ENCODE results near the gene ZNF74. TPM values are rescaled to one million over a fixed set of nuclear protein-coding genes. Genes with fewer than 3 reads are reported as not detected.

ZNF74 gene
- total RNA-seq, 4 donors from 2014 or later: 8.2 to 32.0 (median 10.8) TPM

- TF ChIP-seq, protein P1, sequence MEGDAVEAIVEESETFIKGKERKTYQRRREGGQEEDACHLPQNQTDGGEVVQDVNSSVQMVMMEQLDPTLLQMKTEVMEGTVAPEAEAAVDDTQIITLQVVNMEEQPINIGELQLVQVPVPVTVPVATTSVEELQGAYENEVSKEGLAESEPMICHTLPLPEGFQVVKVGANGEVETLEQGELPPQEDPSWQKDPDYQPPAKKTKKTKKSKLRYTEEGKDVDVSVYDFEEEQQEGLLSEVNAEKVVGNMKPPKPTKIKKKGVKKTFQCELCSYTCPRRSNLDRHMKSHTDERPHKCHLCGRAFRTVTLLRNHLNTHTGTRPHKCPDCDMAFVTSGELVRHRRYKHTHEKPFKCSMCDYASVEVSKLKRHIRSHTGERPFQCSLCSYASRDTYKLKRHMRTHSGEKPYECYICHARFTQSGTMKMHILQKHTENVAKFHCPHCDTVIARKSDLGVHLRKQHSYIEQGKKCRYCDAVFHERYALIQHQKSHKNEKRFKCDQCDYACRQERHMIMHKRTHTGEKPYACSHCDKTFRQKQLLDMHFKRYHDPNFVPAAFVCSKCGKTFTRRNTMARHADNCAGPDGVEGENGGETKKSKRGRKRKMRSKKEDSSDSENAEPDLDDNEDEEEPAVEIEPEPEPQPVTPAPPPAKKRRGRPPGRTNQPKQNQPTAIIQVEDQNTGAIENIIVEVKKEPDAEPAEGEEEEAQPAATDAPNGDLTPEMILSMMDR (IDR thresholded peaks at IDR 0.05): peak; percentile 83 to 92 (median 86)
- no peak for TF ChIP-seq POLR2A (IDR thresholded peaks at IDR 0.05)
- Histone ChIP-seq H3K4me1 (peaks cover 0 to 6% of the 10 kb centered on the region in 2 donors), H3K9me3 (no peaks in the 10 kb centered on the region), H3K27ac (peak overlapping the region; percentile 60 to 64), H3K36me3 (no peaks in the 10 kb centered on the region), H3K4me3 (peak overlapping the region; percentile 5 to 27), H3K27me3 (no peaks in the 10 kb centered on the region)
- intact Hi-C loops (cut with DNase I; ENCODE audit: low total_unique reads): loop anchor here (5.0 kb wide), 1 partner anchor 39 kb away; no protein-coding TSS in a partner anchor
- peak; percentile 85 for DNase-seq
Observed at GRCh38 chr22:20418211-20418788, 24.3 kb downstream of the ZNF74 start.

DNA sequence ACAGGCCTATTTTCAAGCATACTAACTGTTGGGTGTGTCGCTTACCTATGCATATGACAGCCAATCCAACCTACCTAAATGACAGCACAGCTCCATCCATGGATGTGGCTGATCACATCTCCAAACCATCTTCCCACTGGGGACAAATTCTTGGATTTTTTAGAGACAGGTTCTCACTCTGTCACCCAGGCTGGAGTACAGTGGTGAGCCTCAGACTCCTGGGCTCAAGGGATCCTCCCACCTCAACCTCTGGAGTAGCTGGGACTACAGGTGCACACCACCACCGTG, 25.7 kb downstream of the ZNF74 start:
- intact Hi-C loops (cut with DNase I; ENCODE audit: low total_unique reads): loop anchor here (5.0 kb wide), 1 partner anchor 38 kb away; no protein-coding TSS in a partner anchor
- Histone ChIP-seq H3K9me3 (no peaks in the 10 kb centered on the region), H3K27me3 (no peaks in the 10 kb centered on the region), H3K4me3 (no peak overlapping the region), H3K27ac (no peak overlapping the region), H3K36me3 (no peaks in the 10 kb centered on the region), H3K4me1 (peaks cover 0 to 14% of the 10 kb centered on the region in 2 donors)
- DNase-seq: no peak
- no peak for TF ChIP-seq POLR2A (IDR thresholded peaks at IDR 0.05)
- TF ChIP-seq, protein P1 (IDR thresholded peaks at IDR 0.05): no peak

- DNase-seq: no peak
- TF ChIP-seq, protein P1 (IDR thresholded peaks at IDR 0.05): no peak
- no peak for TF ChIP-seq POLR2A (IDR thresholded peaks at IDR 0.05)
- Histone ChIP-seq H3K27me3 (no peaks in the 10 kb centered on the region), H3K36me3 (no peaks in the 10 kb centered on the region), H3K4me1 (peaks cover 0 to 14% of the 10 kb centered on the region in 2 donors), H3K4me3 (no peak overlapping the region), H3K9me3 (no peaks in the 10 kb centered on the region), H3K27ac (no peak overlapping the region)
- intact Hi-C loops (cut with DNase I; ENCODE audit: low total_unique reads): no loop called here
Observed at GRCh38 chr22:20420157-20420842, 26.3 kb downstream of the ZNF74 start.

- no peak for DNase-seq
- no peaks in the 10 kb centered on the region for H3K27me3 ChIP-seq
- no peak overlapping the region for H3K4me3 ChIP-seq
- intact Hi-C loops (cut with DNase I; ENCODE audit: low total_unique reads): no loop called here
- H3K27ac ChIP-seq: no peak overlapping the region
- H3K4me1 ChIP-seq: peaks cover 0 to 14% of the 10 kb centered on the region in 2 donors
- TF ChIP-seq POLR2A (IDR thresholded peaks at IDR 0.05): no peak
- TF ChIP-seq, protein P1 (IDR thresholded peaks at IDR 0.05): no peak
- no peaks in the 10 kb centered on the region for H3K9me3 ChIP-seq
- H3K36me3 ChIP-seq: no peaks in the 10 kb centered on the region
Observed at GRCh38 chr22:20421507-20421874, 27.5 kb downstream of the ZNF74 start.

- H3K27me3 ChIP-seq: no peaks in the 10 kb centered on the region
- peaks cover 0 to 14% of the 10 kb centered on the region in 2 donors for H3K4me1 ChIP-seq
- no peak for DNase-seq
- no peak for TF ChIP-seq POLR2A (IDR thresholded peaks at IDR 0.05)
- TF ChIP-seq, protein P1 (IDR thresholded peaks at IDR 0.05): no peak
- H3K9me3 ChIP-seq: no peaks in the 10 kb centered on the region
- intact Hi-C loops (cut with DNase I; ENCODE audit: low total_unique reads): no loop called here
- peak overlapping the region; percentile 57 to 61 for H3K27ac ChIP-seq
- no peak overlapping the region for H3K4me3 ChIP-seq
- no peaks in the 10 kb centered on the region for H3K36me3 ChIP-seq
Observed at GRCh38 chr22:20422271-20423007, 28.5 kb downstream of the ZNF74 start.
